ENCODE measurements around the gene TRAPPC3.

GRCh38 chr1:36100376-36100775 is 48.9 kb downstream of the TRAPPC3 start:
- no peak for TF ChIP-seq EZH2 (IDR thresholded peaks at IDR 0.05)
- no peak for TF ChIP-seq POLR2A (IDR thresholded peaks at IDR 0.05; ENCODE audit: borderline replicate concordance, extremely low read depth, insufficient read depth, insufficient read length)
- no peak for TF ChIP-seq CTCF (IDR thresholded peaks at IDR 0.05 in 2 of 3, conservative IDR thresholded peaks at IDR 0.05 in 1 of 3; ENCODE audit: borderline replicate concordance in 1 of 3, insufficient read depth in 1 of 3, low read depth in 2 of 3, low read length in 2 of 3)
- TF ChIP-seq MAX (IDR thresholded peaks at IDR 0.05): no peak
